NCI-H748 treated with DMSO at 0.1 percent for 48 hours (cell line): ENCODE measurements around the gene NGEF.

Experiments
- DNase-seq: peaks from one replicate; lab custom pipeline; 2025; lab: John Stamatoyannopoulos, UW

NGEF gene

GRCh38 chr2:232833830-232834229, 179.2 kb downstream of the NGEF start:
- DNase-seq = no peak

- no peak for DNase-seq
Observed at GRCh38 chr2:232831496-232831895, 181.6 kb downstream of the NGEF start.

DNA sequence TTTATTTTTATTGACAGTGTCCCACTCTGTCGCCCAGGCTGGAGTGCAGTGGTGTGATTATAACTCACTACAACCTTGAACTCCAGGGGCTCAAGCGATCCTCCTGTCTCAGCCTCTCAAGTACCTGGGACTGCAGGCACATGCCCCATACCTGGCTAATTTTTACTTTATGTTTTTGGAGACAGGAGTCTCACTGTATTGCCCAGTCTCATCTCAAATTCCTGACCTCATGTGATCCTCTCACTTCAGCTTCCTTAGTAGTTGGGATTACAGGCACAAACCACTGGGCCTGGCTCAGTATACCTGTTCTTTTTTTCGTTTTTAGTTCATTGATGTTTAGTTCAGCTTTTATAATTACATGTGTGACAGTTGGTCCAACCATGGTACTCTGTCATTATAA, 183.1 kb downstream of the NGEF start:
- no peak for DNase-seq
